K562 (cell line): ENCODE results near the gene PET100. TPM values are rescaled to one million over a fixed set of nuclear protein-coding genes. Genes with fewer than 3 reads are reported as not detected.

Source experiments
- C11orf30 ChIP-seq: fragments of 450-650 bp; IDR thresholded peaks from 2 replicates; pipeline ENCODE4 v1.6.1; 2016; ENCODE audit warnings: low read depth, mild to moderate bottlenecking
- CEBPG ChIP-seq, 3 experiments: fragments of 200-800 bp in 1 of 3; sonication (Bioruptor generic) in 1 of 3; sonication (generic) in 1 of 3; formaldehyde crosslinking in 1 of 3; IDR thresholded peaks in 2 of 3; conservative IDR thresholded peaks in 1 of 3; 2 replicates each; pipeline versions ENCODE4 v1.6.1 to v1.8.0; 2016 to 2022; ENCODE audit warnings: missing compliant biosample characterization in 2 of 3, missing genetic modification characterization in 2 of 3, mild to moderate bottlenecking in 1 of 3, missing genetic modification reagents in 1 of 3
- KDM1A ChIP-seq, 2 experiments: fragments of 450-650 bp; IDR thresholded peaks; 2 replicates each; pipeline ENCODE4 v1.6.1; 2016; ENCODE audit warnings: mild to moderate bottlenecking in 2 of 2
- NFATC3 ChIP-seq: fragments of 450-650 bp; IDR thresholded peaks from 2 replicates; pipeline ENCODE4 v1.6.1; 2017; ENCODE audit warnings: mild to moderate bottlenecking
- TOE1 ChIP-seq, 2 experiments: fragments of 450-650 bp in 1 of 2; sonication (generic) in 1 of 2; formaldehyde crosslinking in 1 of 2; IDR thresholded peaks; 2 replicates each; pipeline versions ENCODE4 v1.7.1 to v1.8.0; 2016 to 2022; ENCODE audit warnings: borderline replicate concordance in 2 of 2, mild to moderate bottlenecking in 2 of 2, antibody characterized with exemption in 1 of 2, inconsistent platforms in 1 of 2, low read depth in 1 of 2, missing genetic modification reagents in 1 of 2, moderate library complexity in 1 of 2
- TSHZ1 ChIP-seq: fragments of 250-450 bp; sonication (Bioruptor Pico); IDR thresholded peaks from 2 replicates; pipeline ENCODE4 v1.4.0; 2020; ENCODE audit warnings: mild to moderate bottlenecking, moderate library complexity
- WHSC1 ChIP-seq: IDR thresholded peaks from one replicate; pipeline ENCODE4 v1.6.1; 2012; ENCODE audit warnings: low read length, control low read depth, inconsistent platforms
- ZBTB26 ChIP-seq: fragments of 450-650 bp; formaldehyde crosslinking; IDR thresholded peaks from 2 replicates; pipeline ENCODE4 v1.4.0; 2022; ENCODE audit warnings: missing genetic modification characterization
- polyA plus RNA-seq, 8 experiments: library from polyadenylated mRNA; depleted of rRNA in 4 of 8; stranded (reverse) in 5 of 8; unstranded in 3 of 8; fragments of >200 nt; fragmentation: Nextera tagmentation in 2 of 8; fragmentation: Illumina TruSeq in 1 of 8; extraction: Ambion mirVana in 2 of 8; extraction: Trizol in 1 of 8; gene quantifications; 2 replicates each; pipeline versions ENCODE4 v1.2.1 to v1.2.3, GENCODE V29; 2011 to 2014; ENCODE audit warnings: inconsistent platforms in 1 of 8, missing spikeins in 1 of 8
- total RNA-seq, 7 experiments: library from RNA; depleted of rRNA in 6 of 7; stranded (reverse); fragments of >200 nt in 6 of 7; fragmentation: Illumina TruSeq in 2 of 7; extraction: Trizol in 2 of 7; gene quantifications; 2 replicates each; pipeline versions ENCODE4 v1.2.1 to v1.2.3, GENCODE V29; 2011 to 2021; ENCODE audit warnings: low replicate concordance in 1 of 7
- TF ChIP-seq, protein P1 (sequence below): sonication (generic); formaldehyde crosslinking; IDR thresholded peaks from 2 replicates; pipeline ENCODE4 v1.8.0; 2022; ENCODE audit warnings: mild to moderate bottlenecking, low read depth, missing genetic modification reagents

Gene PET100
- total and polyA plus RNA-seq, 9 of the 15 experiments (the other 6 are each of a cell fraction or from before 2014, with no cell fraction given): 62.3 to 351 (median 98.3) TPM

GRCh38 chr19:7677669-7678311, 48.2 kb downstream of the PET100 start (continued):
- TF ChIP-seq TOE1 (IDR thresholded peaks at IDR 0.05; ENCODE audit: borderline replicate concordance) (no peak), TOE1 (CRISPR knock-in tag; IDR thresholded peaks at IDR 0.05; ENCODE audit: borderline replicate concordance, low read depth) (no peak), CEBPG (CRISPR knock-in tag; IDR thresholded peaks at IDR 0.05) (no peak), CEBPG (tag; conservative IDR thresholded peaks at IDR 0.05 in 1 of 2, IDR thresholded peaks at IDR 0.05 in 1 of 2) (no peak), WHSC1 (no peak), ZBTB26 (CRISPR knock-in tag) (no peak), KDM1A (IDR thresholded peaks at IDR 0.05) (0 out of 4 replicates have a peak, but pooled peaks of 1 of the 2 experiments have one; percentile 26), TSHZ1 (no peak), NFATC3 (no peak), C11orf30 (no peak)
- TF ChIP-seq, protein P1, sequence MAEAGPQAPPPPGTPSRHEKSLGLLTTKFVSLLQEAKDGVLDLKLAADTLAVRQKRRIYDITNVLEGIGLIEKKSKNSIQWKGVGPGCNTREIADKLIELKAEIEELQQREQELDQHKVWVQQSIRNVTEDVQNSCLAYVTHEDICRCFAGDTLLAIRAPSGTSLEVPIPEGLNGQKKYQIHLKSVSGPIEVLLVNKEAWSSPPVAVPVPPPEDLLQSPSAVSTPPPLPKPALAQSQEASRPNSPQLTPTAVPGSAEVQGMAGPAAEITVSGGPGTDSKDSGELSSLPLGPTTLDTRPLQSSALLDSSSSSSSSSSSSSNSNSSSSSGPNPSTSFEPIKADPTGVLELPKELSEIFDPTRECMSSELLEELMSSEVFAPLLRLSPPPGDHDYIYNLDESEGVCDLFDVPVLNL (CRISPR knock-in tag): no peak
